Epithelial cell of umbilical artery (primary cell): ENCODE results near the gene ANXA10. TPM values are rescaled to one million over a fixed set of nuclear protein-coding genes. Genes with fewer than 3 reads are reported as not detected.

ENCODE experiments used
- total RNA-seq: library from RNA; depleted of rRNA; stranded (reverse); fragments of >200 nt; gene quantifications from 2 replicates; pipeline ENCODE4 v1.2.3, GENCODE V29; 2014

ANXA10 gene
- 0.30 TPM in 1 of 2 replicates, not detected in the other for total RNA-seq

GRCh38 chr4:168092176-168092712 lies at the start of gene ANXA10:
TSS of gene ANXA10 (plus strand) at chr4:168092537. CDS start at chr4:168092701, 164 bp downstream.

Other genes with a start within 250 kb of the ANXA10 start
- 20.5 and 98.6 TPM in 2 replicates for gene DDX60, start 226.2 kb downstream of the ANXA10 start, total RNA-seq